Measurements from ENCODE around the gene RNF26.

Gene RNF26

DNA sequence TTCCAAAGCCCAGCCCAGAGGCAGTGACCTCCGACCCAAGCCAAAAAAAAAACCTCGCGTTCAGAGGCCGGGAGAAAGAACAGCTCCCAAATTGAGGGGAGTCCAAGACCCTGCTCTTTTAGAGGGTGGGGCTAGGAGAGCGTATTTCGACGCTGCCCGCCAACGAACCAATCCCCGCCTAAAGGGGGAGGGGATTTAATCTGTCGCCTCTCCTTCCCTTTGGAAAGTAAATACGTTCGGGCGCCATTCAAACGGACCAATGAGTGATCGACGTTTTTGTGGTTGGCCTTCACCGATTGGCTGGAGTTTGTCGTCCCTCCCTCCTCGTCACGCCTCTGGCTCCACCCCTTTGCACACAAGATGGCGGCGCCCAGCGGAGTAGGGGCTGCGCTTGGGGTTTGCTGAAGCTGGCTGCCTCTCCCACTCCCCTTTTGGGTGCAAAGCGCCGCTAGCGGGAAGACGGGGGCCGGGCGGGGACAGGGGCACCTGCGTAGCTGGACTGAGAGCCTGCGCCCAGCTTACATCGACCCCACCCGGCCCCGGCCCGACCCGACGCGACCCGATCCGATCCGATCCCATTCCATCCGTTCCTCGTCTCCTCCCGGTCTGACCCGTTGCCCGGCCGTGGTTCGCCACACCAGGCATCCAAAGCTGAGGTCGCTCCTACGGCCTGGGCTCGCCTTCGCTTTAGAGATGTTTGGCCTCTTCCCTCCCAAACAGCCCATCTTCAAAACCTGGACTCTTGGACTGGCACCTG, at the start of gene RNF26:
Gene RNF26, plus strand, starts transcription at position 354 of the 757 bp plus-strand sequence. CDS start 596 bp downstream, outside the sequence.
- DNase-seq (ENCODE audit: low read depth): peak; percentile 88

DNA sequence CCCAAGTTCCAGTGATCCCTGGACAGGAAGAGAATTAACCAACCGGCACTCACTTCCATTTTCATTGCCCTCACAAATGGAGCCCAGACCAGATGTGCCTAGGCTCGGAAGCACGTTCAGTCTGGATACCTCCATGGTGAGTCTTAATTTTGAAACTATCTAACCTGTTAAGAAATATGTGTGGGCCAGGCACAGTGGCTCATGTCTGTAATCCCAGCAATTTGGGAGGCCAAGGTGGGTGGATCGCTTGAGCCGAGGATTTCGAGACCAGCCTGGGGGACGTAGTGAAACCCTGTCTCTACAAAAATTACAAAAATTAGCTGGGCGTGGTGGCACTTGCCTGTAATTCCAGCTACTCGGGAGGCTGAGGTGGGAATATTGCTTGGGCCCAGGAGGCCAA, 48.9 kb upstream of the RNF26 start:
- DNase-seq (ENCODE audit: low read depth): no peak

DNA sequence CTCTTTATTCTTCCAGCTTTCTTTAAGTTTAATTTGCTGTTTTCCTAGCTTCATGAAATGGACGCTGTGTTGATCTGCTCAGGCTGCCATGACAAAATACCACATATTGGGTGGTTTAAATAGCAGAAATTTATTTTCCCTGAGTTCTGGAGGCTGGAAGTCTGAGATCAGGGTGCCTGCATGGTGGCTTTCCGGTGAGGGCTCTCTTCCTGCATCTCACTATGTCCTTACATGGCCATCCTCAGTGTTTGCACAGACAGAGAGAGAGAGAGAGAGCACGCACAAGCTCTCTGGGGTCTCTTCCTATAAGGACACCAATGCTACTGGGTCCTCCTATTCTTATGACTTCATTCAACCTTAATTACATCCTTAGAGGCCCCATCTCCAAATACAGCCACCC, 46.1 kb upstream of the RNF26 start:
- DNase-seq (ENCODE audit: low read depth): no peak

DNA sequence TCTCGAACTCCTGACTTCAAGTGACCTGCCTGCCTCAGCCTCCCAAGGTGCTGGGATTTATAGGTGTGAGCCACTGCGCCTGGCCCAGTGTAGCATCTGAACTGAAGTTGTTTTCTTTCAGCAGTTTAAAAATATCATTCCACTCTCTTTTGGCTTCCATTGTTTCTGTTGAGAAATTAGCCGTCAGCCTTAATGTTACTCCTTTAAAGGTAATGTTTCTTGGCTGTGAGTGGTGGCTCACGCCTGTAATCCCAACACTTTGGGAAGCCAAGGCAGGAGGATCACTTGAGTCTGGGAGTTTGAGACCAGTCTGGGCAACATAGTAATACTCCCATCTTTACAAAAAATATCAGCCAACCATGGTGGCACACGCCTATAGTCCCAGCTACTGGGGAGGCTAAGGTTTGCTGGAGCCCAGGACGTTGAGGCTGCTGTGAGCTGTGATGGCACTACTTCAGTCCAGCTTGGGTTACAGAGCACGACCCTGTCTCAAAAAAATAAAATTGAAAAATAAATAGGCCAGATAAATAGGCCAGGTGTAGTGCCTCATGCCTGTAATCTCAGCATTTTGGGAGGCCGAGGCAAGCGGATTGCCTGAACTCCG, 43.3 kb upstream of the RNF26 start:
- DNase-seq (ENCODE audit: low read depth): no peak

DNA sequence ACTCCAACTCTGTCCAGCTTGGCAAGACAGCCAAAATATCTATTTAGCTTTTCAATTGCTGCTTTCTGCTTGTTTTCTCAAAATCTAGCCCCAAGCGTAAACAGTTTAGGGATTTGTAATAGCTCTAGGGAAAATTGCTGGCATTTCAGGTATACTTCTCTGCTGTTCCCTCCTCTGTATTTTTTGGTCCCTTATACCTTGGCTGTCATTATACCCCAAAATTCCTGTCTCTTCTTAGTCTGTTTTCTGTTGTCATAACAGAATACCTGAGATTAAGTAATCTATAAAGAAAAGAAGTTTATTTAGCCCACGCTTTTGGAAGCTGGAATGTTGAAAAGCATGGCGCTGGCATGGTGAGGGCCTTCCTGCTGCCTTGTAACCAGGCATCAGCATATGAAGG, 40.9 kb upstream of the RNF26 start:
- DNase-seq (ENCODE audit: low read depth): no peak

DNA sequence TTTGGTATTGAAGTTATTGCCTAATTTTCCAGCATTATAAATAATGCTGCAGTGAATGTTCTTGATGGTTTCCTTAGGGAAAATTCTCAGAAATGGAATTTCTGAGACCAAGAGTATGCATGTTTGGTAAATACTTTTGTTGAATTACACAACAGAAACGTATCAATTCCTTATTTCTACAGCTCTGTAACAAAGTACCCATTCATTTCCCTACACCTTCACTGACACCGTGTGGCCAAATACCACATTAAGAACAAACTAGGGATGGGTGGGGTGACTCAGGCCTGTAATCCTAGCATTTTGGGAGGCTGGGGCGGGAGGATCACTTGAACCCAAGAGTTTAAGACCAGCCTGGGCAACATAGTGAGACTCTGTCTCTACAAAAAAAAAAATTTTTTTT, 39.1 kb upstream of the RNF26 start:
- no peak for DNase-seq (ENCODE audit: low read depth)

DNA sequence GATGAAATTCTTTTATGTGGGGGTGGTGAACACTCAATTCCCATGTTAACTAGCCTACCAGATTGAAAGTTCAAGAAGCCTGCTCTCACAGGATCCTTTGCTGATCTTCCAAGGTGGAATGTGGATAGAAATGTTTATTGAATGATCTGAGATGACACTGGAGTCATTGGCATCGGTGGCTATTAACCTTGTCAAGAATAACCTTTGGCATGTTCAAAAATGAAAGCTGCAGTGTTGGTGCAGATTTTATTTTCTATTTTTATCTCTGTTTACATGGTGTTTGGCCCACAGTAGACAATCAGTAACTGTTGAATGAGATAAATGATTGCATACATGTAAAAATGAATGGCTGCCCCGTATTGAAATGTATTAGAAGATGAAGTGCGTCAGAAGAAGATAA, 36.4 kb upstream of the RNF26 start:
- DNase-seq (ENCODE audit: low read depth): no peak

DNA sequence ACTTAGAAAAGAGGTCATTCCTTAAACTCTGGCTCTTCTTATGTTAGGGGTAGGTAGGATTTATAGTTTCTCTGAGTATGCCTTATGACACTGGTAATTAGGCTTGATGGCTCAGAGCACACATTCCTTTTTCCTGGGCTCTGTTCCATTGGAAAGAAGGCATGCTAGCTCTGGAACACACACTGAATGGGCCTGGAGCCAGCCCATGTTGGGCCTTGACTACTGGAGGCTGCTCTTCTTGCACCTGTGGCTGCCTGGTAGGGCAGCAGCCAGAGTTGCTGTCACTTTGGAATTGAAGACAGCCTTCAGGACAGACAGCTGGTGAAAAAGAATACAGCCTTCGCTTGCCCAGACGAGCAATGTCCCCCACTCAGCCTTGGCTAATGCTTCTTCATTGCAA, 35.6 kb upstream of the RNF26 start:
- DNase-seq (ENCODE audit: low read depth): no peak

DNA sequence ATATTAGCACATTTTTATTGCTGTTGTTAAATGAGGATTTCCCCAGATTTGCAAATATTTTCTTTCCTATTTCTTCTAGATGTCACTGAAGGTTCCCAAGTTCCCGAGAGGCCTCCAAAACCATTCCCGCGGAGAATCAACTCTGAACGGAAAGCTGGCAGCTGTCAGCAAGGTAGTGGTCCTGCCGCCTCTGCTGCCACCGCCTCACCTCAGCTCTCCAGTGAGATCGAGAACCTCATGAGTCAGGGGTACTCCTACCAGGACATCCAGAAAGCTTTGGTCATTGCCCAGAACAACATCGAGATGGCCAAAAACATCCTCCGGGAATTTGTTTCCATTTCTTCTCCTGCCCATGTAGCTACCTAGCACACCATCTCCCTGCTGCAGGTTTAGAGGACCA, 34.9 kb upstream of the RNF26 start:
- no peak for DNase-seq (ENCODE audit: low read depth)

DNA sequence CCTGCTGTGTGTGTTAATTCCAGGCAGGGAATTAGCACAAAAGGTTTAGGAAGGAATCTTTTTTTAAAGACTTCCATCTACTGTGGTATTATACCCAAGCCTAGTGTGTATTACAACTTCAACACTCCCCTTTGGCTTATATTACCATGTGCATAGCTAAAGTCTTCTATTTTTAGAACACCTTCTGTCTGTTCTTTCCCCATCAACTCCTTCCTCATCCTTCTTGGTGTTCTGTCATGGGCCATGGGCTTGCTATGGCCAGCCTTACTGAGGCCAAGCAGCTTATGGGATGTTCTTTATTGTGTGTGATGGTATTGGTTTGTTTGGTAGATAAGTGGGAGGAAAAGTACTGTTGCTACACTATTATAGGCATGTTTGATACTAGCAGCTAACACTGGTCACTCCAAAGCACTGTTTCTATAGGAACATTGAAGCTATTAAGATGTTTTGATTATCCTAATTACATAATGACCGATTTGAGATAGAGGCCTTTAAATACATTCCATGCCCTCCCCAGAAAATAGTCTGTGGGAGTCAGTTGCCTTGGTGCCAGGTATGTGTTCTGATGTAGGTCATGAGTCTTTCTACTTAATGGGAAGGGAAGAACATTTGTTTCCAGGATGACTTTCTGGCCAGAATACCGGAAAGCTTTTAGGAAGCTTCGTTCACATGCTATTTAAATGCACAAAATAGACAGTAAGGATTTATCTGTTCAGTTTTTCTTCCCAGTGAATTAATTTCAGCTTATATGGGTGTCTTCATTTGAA, 33.9 kb upstream of the RNF26 start:
- DNase-seq (ENCODE audit: low read depth): no peak

DNA sequence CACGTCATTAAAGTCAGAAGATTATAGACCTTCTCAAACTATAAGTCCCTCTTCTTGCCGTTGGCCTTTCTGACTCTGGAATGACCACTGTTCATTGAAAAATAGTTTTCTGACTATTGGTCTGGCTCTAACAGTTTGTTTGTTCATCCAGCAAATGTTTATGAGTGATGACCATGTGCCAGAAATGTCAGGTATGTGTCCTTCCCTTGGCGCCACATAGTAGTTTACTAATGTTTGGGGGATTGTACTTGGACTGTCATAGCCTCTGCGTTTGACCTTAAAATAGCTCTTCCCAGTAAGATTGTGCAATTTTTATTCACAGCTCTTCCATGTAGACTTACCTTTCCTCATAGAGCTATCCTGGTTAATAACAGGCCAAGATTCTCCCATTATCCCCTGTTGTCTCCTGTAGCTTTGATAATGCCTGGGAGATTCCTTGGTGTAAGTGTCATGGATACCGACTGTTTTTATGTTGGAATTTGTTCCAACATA, 31.1 kb upstream of the RNF26 start:
- no peak for DNase-seq (ENCODE audit: low read depth)

DNA sequence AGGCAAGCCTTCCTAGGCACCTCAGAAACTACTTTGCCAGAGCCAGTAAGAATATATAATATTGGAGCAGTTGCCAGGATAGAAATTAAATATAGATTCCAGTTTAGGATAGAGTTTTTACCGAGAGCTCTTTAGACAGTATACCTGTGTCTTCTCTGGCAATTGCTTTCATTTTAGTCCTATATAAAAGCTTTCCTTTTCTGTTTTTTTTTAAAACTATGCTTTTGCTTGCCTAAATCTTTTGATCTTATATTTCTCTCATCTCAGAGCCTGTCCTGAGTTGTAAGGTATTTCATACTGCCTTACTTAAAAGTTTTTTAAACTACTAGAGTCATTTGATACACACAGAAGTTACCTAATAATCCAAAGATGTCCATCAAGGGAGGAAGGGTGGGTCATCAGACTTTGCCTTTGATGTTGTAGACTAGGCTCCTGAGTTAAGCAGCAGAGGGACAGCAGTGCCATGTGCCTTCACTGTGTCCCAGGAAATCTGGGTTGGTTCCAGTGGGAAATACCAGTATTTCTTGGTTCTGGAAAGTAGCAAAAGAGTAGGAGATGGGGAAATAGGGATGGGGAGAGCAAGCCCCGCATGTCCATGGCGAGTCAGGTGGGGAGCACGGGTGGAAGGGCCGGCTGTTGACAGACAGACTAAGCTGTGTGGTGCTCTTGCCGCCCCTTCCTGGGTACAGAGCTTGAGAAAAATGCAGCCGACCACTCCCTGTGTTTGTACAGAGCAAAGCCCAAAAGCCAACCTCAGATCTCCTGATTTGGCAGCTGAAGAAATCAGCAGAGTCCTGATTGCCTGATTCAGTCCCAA, 28.6 kb upstream of the RNF26 start:
- no peak for DNase-seq (ENCODE audit: low read depth)

DNA sequence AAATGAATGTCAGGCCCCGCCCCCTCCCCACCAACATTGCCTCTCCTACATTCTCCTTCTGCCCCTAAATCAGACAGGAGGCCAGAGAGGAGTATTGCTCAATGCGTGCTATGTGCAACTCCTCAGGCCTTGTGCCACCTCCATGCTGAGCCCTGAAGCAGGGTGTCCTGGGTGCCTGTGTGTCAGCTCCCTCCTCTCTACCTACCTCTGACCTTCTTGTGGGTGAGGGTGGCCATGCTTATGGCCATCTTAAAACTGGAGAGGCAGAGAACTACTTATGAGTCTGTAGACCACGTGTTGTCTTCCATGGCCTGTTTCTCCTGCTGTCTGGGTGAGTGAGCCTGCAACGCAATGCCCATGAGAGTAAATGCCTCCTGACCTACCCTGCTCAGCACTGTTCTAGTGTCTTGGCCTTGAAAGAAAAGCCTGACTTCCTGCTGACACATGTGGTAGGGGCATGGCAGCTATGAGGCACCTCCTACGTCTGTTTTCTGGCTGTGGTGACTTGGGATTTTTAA, 27.9 kb upstream of the RNF26 start:
- no peak for DNase-seq (ENCODE audit: low read depth)

DNA sequence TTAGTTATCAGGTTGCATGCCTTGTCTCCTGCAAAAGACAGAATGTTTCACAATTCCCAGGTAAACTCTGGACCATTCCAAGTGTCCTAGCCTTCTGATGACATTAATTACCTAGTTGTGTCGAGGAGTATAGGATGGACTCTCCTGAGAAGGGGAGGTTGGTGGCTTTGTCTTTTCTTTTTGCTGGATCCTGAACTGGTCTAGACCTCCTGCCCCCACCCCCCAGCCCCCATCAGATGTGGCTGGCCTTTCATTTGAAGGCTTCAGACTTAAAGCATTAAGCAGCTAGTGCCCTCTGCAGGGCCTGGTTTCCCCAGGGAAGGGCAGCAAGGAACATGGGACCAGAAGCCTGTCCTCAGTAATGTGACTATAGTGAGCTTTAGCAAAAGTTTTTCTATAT, 27.1 kb upstream of the RNF26 start:
- no peak for DNase-seq (ENCODE audit: low read depth)

DNA sequence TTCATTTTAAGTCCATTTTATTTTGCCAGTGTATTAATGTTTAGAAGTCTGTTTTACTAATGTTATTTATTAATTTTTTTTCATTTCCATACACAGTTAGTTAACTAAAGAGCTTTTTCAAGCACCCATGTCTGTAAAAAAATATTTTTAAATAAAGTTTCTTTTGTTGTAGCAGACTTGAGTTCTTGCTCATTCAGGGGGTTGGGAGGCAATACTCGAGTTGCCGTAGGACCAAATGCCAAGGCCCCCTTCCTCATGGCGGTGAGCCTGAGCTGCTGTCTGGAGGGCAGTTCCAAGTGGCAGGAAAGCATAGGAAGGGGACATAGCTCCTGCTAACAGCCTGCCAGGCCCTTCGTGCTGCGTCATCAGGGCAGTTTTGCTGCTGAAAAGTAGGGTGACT, 26.4 kb upstream of the RNF26 start:
- no peak for DNase-seq (ENCODE audit: low read depth)

DNA sequence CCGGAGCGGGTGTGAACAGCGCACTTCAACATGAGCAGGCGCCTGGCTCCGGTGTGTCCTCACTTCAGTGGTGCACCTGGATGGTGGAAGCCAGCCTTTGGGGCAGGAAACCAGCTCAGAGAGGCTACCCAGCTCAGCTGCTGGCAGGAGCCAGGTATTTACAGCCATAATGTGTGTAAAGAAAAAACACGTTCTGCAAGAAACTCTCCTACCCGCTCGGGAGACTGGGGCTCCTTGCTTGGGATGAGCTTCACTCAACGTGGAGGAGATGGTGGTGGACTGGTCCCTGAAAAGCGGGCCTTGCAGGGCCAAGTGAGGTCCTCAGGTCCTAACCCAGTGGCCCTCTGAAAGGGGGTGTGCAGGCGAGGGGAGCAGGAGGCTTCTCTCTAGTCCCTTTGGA, 24.9 kb upstream of the RNF26 start:
- DNase-seq (ENCODE audit: low read depth): no peak

DNA sequence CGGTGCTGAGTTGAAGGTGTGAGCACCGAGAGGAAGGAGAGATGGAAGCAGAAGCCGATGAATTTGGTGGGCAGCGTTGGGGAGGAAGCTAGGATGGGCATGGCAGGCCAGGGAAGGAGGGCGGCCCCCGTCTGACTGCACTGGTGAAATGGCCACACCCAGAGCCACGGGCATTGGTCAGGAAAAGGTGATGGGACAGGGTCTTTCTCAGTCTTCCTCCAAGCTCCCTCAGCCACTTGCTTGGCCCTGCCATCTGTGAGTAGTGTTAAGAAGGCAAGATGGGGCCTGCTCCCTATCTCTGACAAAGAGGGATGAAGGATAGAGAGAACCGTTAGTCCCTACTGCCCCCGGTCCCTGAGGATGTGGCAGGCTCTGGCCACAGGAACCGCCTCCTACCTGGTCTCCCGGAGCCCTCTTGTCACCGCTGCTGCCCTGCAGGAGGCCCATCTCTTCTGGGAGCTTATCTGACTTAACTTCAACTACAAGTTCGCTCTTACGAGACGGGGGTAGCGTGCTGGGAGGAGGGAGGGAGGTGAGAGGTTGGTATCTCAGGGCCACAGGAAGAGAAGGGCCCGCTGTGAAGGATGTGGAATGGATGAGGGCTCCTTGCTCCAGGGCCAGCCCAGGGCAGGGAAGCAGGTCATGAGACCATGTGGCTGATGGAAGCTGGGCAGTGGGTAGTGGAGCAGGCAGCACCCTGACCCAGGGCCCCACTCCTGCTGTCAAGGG, 24.2 kb upstream of the RNF26 start:
- no peak for DNase-seq (ENCODE audit: low read depth)

DNA sequence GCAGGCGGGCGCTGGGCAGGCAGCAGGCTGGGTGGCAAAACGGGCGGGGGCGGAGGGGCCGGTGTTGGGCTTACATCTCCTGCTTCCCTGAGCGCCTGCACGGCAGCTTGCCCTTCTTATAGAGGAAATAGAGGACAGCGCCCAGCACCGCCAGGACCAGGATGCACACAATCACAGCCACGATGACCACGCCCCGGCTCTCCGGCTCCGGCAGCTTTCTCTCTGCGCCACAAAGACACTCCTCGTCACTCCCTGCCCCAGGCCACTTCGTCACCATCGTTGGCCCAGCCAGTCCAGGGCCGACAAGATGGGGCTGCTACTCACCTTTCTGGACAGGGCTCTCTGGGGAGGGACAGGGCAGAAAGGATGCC, 23.7 kb upstream of the RNF26 start:
- DNase-seq (ENCODE audit: low read depth): no peak

DNA sequence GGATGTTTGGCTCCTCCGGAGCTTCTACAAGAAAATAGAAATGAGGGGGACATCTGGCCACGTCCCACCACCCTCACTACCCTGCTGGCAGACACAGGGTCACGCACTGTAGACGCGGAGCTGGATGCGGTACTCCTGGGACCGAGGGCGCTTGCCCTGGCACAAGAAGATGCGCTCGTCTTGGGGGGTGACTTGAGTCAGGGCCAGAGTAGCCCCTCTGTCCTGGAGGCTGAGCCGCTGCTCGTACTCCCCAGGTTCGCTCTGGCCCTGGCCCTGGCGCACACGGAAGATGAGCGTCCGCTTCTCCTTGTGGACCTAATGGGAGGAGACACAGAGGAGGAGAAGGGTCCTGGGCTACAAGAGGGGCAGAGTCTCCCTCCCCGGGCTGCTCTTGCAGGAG, 19.6 kb upstream of the RNF26 start:
- DNase-seq (ENCODE audit: low read depth): no peak

DNA sequence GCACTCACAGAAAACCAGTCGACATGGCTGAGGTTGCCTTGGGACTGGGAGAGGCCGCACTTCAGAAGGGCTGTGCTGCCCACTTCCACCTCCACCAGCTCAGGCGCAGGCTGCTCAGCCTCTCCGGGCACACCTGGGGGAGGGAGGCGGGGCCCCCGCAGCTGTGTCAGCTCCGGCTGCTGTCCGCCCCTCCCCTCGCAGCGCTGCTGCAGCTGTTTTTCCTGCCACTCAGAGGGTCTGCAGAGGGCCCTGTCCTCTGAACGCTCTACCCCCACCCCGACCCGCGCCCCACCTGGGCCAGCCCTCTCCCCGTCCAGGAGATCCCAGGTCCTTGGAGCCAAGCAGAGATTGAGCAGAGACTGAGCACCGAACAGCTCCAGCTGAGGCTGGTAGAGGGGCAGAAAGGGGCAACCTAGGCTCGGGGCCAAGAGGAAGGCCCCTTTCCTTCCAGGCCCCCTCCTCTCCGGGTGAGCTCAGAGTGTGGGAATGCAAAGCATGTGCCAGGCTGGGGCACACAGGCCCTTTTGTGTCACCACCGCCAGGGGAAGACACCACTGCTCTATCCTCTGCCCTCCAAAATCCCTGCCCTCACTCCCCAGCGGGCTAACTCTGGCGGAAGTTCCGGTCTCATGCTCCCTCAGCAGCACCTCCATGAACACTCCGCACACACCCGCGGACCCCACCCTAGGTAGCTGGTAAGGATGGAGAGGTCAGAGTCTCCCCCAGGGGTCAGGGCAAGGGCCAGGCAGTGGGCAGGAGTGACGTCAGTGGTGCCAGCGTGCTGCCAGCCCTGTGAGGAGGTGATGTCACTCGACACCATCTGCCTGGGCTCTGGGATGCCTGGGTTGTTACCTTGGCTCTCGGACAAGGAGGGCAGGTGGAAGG, 19.0 kb upstream of the RNF26 start:
- peak; percentile 38 for DNase-seq (ENCODE audit: low read depth)

All from activated T-cell treated with anti-CD3 and anti-CD28 coated beads for 1 hour (primary cell).